H1 (cell line): ENCODE results near the gene CPE. TPM values are rescaled to one million over a fixed set of nuclear protein-coding genes. Genes with fewer than 3 reads are reported as not detected.

Source experiments
- CTCF ChIA-PET: fragments of 300-600 bp; sonication (Branson Sonifier 250); formaldehyde crosslinking; loops from one replicate; lab custom pipeline; 2021; ENCODE audit not compliant: partially characterized antibody; lab: Charles Lee
- POLR2A ChIA-PET: fragments of 300-600 bp; sonication (Branson Sonifier 250); formaldehyde crosslinking; loops from one replicate; lab custom pipeline; 2021; ENCODE audit warnings: inconsistent platforms; ENCODE audit not compliant: partially characterized antibody; lab: Charles Lee
- DNase-seq, 2 experiments: peaks; one replicate each; pipeline versions ENCODE4 v3.0.0 to v3.0.0-alpha.2; 2010 to 2022; ENCODE audit warnings: low spot score in 2 of 2, low read depth in 1 of 2, mixed read lengths in 1 of 2
- FAIRE-seq: peaks from 2 replicates; lab custom pipeline; 2011; peaks lifted over from hg19 to GRCh38; lab: Jason Lieb, UNC
- H2AFZ ChIP-seq: 2 replicates; pipeline ENCODE4 v1.8.1; 2012; ENCODE audit warnings: low read length, inconsistent platforms
- H2AK5ac ChIP-seq: 2 replicates; pipeline ENCODE4 v1.6.1; 2013; ENCODE audit warnings: low read depth, low read length
- H2BK120ac ChIP-seq: replicated peaks from 2 replicates; pipeline ENCODE3; 2013; ENCODE audit warnings: low read depth, low read length, inconsistent platforms
- H2BK12ac ChIP-seq: 2 replicates; pipeline ENCODE4 v1.6.1; 2013; ENCODE audit warnings: low read depth, low read length
- H2BK15ac ChIP-seq: 2 replicates; pipeline ENCODE4 v1.6.1; 2013; ENCODE audit warnings: low read length
- H2BK20ac ChIP-seq: 2 replicates; pipeline ENCODE4 v1.6.1; 2013; ENCODE audit warnings: low read length
- H2BK5ac ChIP-seq: 2 replicates; pipeline ENCODE4 v1.6.1; 2013; ENCODE audit warnings: low read depth, low read length
- H3K14ac ChIP-seq: 2 replicates; pipeline ENCODE4 v1.6.1; 2013; ENCODE audit warnings: inconsistent platforms; ENCODE audit not compliant: insufficient read length
- H3K18ac ChIP-seq: 2 replicates; pipeline ENCODE4 v1.6.1; 2013; ENCODE audit warnings: low read length; ENCODE audit errors: extremely low read depth
- H3K23ac ChIP-seq: 2 replicates; pipeline ENCODE4 v1.6.1; 2013; ENCODE audit warnings: inconsistent platforms; ENCODE audit not compliant: insufficient read length
- H3K23me2 ChIP-seq: 2 replicates; pipeline ENCODE4 v1.6.1; 2013; ENCODE audit warnings: low read depth, low read length
- H3K27ac ChIP-seq: 2 replicates; pipeline ENCODE4 v1.6.1; 2011; ENCODE audit warnings: low read depth, low read length, inconsistent platforms
- H3K27me3 ChIP-seq, 4 experiments: replicated peaks in 1 of 4; 1 replicate in 1 of 4; 2 replicates in 3 of 4; pipeline versions ENCODE4 v1.6.1 to v1.8.1; 2011 to 2013; ENCODE audit warnings: low read length in 3 of 4, mild to moderate bottlenecking in 3 of 4, inconsistent platforms in 2 of 4, mixed read lengths in 2 of 4, moderate library complexity in 1 of 4; ENCODE audit not compliant: control insufficient read depth in 3 of 4, insufficient read depth in 3 of 4; ENCODE audit errors: extremely low read depth in 1 of 4
- H3K36me3 ChIP-seq, 4 experiments: 2 replicates each; pipeline versions ENCODE4 v1.6.1 to v1.8.1; 2011 to 2013; ENCODE audit warnings: mild to moderate bottlenecking in 4 of 4, low read length in 3 of 4, moderate library complexity in 2 of 4, control low read depth in 1 of 4, inconsistent platforms in 1 of 4; ENCODE audit not compliant: insufficient read depth in 4 of 4, control insufficient read depth in 2 of 4
- H3K4ac ChIP-seq: replicated peaks from 2 replicates; pipeline ENCODE3; 2013; ENCODE audit warnings: low read length, low read depth, mixed read lengths, inconsistent platforms; ENCODE audit not compliant: insufficient read length
- H3K4me1 ChIP-seq, 4 experiments: replicated peaks in 1 of 4; 1 replicate in 1 of 4; 2 replicates in 3 of 4; pipeline versions ENCODE4 v1.6.1 to v1.8.1; 2011 to 2013; ENCODE audit warnings: low read length in 3 of 4, inconsistent platforms in 2 of 4, mixed read lengths in 1 of 4; ENCODE audit not compliant: insufficient read depth in 4 of 4, control insufficient read depth in 3 of 4
- H3K4me2 ChIP-seq, 2 experiments: 2 replicates each; pipeline versions ENCODE4 v1.6.1 to v1.8.1; 2011 to 2013; ENCODE audit warnings: low read depth in 2 of 2, low read length in 2 of 2, control low read depth in 1 of 2, inconsistent platforms in 1 of 2, mild to moderate bottlenecking in 1 of 2; ENCODE audit not compliant: insufficient read depth in 1 of 2
- H3K4me3 ChIP-seq, 4 experiments: fragments of 200-600, 300-600 bp in 1 of 4; sonication (generic), shearing (Covaris generic), sonication (Bioruptor Twin) in 1 of 4; 2 replicates each; pipeline versions ENCODE4 v1.5.1 to v1.8.1; 2011 to 2016; ENCODE audit warnings: low read length in 4 of 4, low read depth in 3 of 4, control low read depth in 2 of 4, inconsistent platforms in 2 of 4, mild to moderate bottlenecking in 2 of 4, mixed read lengths in 1 of 4, moderate library complexity in 1 of 4; ENCODE audit not compliant: insufficient read depth in 2 of 4; ENCODE audit errors: extremely low read depth in 1 of 4
- H3K56ac ChIP-seq: replicated peaks from 2 replicates; pipeline ENCODE3; 2013; ENCODE audit warnings: low read depth, mild to moderate bottlenecking, mixed read lengths, low read length, inconsistent platforms; ENCODE audit not compliant: insufficient read length
- H3K79me1 ChIP-seq: 2 replicates; pipeline ENCODE4 v1.6.1; 2013; ENCODE audit warnings: low read depth, low read length, control low read depth
- H3K79me2 ChIP-seq, 2 experiments: 2 replicates each; pipeline versions ENCODE4 v1.6.1 to v1.8.1; 2012 to 2013; ENCODE audit warnings: low read length in 2 of 2, mild to moderate bottlenecking in 2 of 2, inconsistent platforms in 1 of 2; ENCODE audit not compliant: insufficient read depth in 2 of 2, control insufficient read depth in 1 of 2
- H3K9ac ChIP-seq, 4 experiments: replicated peaks in 1 of 4; 1 replicate in 1 of 4; 2 replicates in 3 of 4; pipeline versions ENCODE4 v1.6.1 to v1.8.1; 2011 to 2013; ENCODE audit warnings: low read depth in 3 of 4, low read length in 3 of 4, control low read depth in 2 of 4, mild to moderate bottlenecking in 2 of 4, moderate library complexity in 2 of 4, inconsistent platforms in 1 of 4; ENCODE audit errors: extremely low read depth in 1 of 4
- H3K9me3 ChIP-seq, 2 experiments: 2 replicates each; pipeline versions ENCODE4 v1.6.1 to v1.8.1; 2012 to 2013; ENCODE audit warnings: mild to moderate bottlenecking in 2 of 2, moderate library complexity in 2 of 2, control low read depth in 1 of 2, inconsistent platforms in 1 of 2, low read depth in 1 of 2, low read length in 1 of 2, mixed read lengths in 1 of 2; ENCODE audit not compliant: insufficient read depth in 2 of 2
- H4K20me1 ChIP-seq, 2 experiments: replicated peaks in 1 of 2; 2 replicates each; pipeline versions ENCODE3 to v1.8.1; 2011 to 2013; ENCODE audit warnings: inconsistent platforms in 2 of 2, low read length in 2 of 2, mild to moderate bottlenecking in 1 of 2; ENCODE audit not compliant: insufficient read depth in 2 of 2, control insufficient read depth in 1 of 2
- H4K5ac ChIP-seq: 2 replicates; pipeline ENCODE4 v1.6.1; 2013; ENCODE audit warnings: low read length, low read depth, mixed read lengths, inconsistent platforms; ENCODE audit not compliant: insufficient read length
- H4K8ac ChIP-seq: 2 replicates; pipeline ENCODE4 v1.8.0; 2013; ENCODE audit warnings: mild to moderate bottlenecking, moderate library complexity, low read length, inconsistent platforms; ENCODE audit not compliant: insufficient read depth; ENCODE audit errors: extremely low read depth
- H4K91ac ChIP-seq: replicated peaks from 2 replicates; pipeline ENCODE3; 2013; ENCODE audit warnings: low read length, mixed read lengths, inconsistent platforms; ENCODE audit not compliant: insufficient read length
- EGR1 ChIP-seq: IDR thresholded peaks from 2 replicates; pipeline ENCODE4 v1.6.1; 2011; ENCODE audit warnings: low read depth, low read length, borderline replicate concordance
- MAFK ChIP-seq: IDR thresholded peaks from 2 replicates; pipeline ENCODE4 v1.6.1; 2012; ENCODE audit warnings: low read depth, mild to moderate bottlenecking, improper control_type of control experiment, low read length
- PHF8 ChIP-seq: fragments of 200-600 bp; sonication (generic); conservative IDR thresholded peaks from 2 replicates; pipeline ENCODE4 v1.7.1; 2012; ENCODE audit warnings: low read depth, mild to moderate bottlenecking, inconsistent platforms, low read length, moderate library complexity
- SP1 ChIP-seq: IDR thresholded peaks from 2 replicates; pipeline ENCODE4 v1.6.1; 2011; ENCODE audit warnings: low read depth, low read length
- WGBS, 2 experiments: shearing (Covaris generic) in 1 of 2; methylation state at CpG; one replicate each; pipeline versions ENCODE4 v1.1.6 to v1.1.7; 2013 to 2015; ENCODE audit warnings: low lambda C conversion rate in 2 of 2, mixed read lengths in 2 of 2, inconsistent platforms in 1 of 2, low coverage in 1 of 2, missing lambda C conversion rate in 1 of 2; ENCODE audit not compliant: insufficient replicate concordance in 2 of 2, insufficient coverage in 1 of 2, insufficient read length in 1 of 2; ENCODE audit errors: extremely low coverage in 1 of 2, missing lambda C conversion rate in 1 of 2; 5-methylcytosine and 5-hydroxymethylcytosine counted together
- polyA plus RNA-seq, 7 experiments: library from polyadenylated mRNA; depleted of rRNA in 3 of 7; stranded (reverse) in 5 of 7; unstranded in 2 of 7; fragments of >200 nt in 5 of 7; fragments of 200-250 nt in 2 of 7; gene quantifications; 1 replicate in 5 of 7; 2 replicates in 1 of 7; 4 replicates in 1 of 7; pipeline versions ENCODE4 v1.2.1 to v1.2.3, GENCODE V29; 2011 to 2013; ENCODE audit warnings: missing spikeins in 2 of 7, mixed read lengths in 2 of 7
- total RNA-seq: library from RNA; stranded (reverse); fragmentation: NEBNext Ultra II Directional; extraction: Animal tissue kit (Norgen Biotek cat#: 25700); gene quantifications from 2 replicates; pipeline ENCODE4 v1.2.1, GENCODE V29; 2021

The CPE gene
- total and polyA plus RNA-seq, 2 of the 8 experiments (the other 6 are each of a cell fraction or from before 2014, with no cell fraction given) = 9.4 to 10.2 TPM

DNA sequence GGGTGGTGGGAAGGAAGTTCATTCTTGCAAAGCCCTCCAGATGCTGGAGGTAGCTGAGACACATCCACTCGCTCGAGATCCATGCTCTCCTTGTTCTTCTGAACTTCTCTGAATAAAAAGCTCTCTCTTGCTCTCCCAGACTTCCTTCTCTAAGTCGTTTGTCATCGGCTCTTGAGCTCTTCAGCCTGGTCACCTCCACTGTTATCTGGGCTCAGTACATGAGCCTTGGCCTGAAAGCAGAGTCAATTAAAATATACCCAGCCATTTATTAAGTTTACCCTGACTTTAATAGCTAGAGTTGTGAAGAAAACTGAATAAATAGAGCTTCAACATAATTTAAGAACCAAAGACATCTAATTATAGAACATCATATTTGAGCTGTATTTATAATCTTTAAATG, 99.0 kb downstream of the CPE start:
- POLR2A ChIA-PET = interaction anchor here (0.7 kb wide), 1 partner anchor 37 kb away, joined by 3 read pairs; no protein-coding TSS in a partner anchor
- Histone ChIP-seq H3K4me1 (no peaks in the 10 kb centered on the region), H2BK12ac (no peak overlapping the region), H3K79me1 (no peaks in the 10 kb centered on the region), H2AFZ (no peak overlapping the region), H2BK5ac (no peak overlapping the region), H2BK120ac (no peak overlapping the region)
- no peak for FAIRE-seq
- TF ChIP-seq SP1 (no peak), MAFK (no peak), EGR1 (no peak), PHF8 (no peak)
- TF ChIP-seq, all 59 proteins: peak for 0
- CTCF ChIA-PET = interaction anchor here (0.8 to 1.4 kb wide), 6 partner anchors 10 to 365 kb away, joined by 3 to 5 read pairs (median 4); partner anchors contain the start of gene TMEM192
- Histone ChIP-seq H3K14ac (no peak overlapping the region), H3K4me3 (no peak overlapping the region), H4K91ac (no peak overlapping the region), H2BK15ac (no peak overlapping the region), H3K27me3 (no peaks in the 10 kb centered on the region; a peak in 1 of 7 replicates), H3K4ac (no peak overlapping the region), H3K56ac (no peak overlapping the region), H3K23ac (no peak overlapping the region), H4K20me1 (no peaks in the 10 kb centered on the region), H3K9me3 (peaks cover 22 to 32% of the 10 kb centered on the region in 2 experiments), H3K9ac (no peak overlapping the region), H3K4me2 (no peak overlapping the region), H2AK5ac (no peak overlapping the region), H4K5ac (no peak overlapping the region), H3K36me3 (peaks cover 0 to 11% (median 0%) of the 10 kb centered on the region in 4 experiments; a peak in 3 of 8 replicates), H4K8ac (no peak overlapping the region), H3K18ac (no peak overlapping the region), H3K27ac (no peak overlapping the region), H2BK20ac (no peak overlapping the region), H3K23me2 (no peaks in the 10 kb centered on the region), H3K79me2 (no peaks in the 10 kb centered on the region)
- DNase-seq = no peak
- WGBS, 2 experiments = 86% methylated on average over 4 of the region's 4 CpGs; no CpG with 5 or more reads in 1 of the 2 experiments
